K562 (cell line): ENCODE data around the gene GRHPR. TPM values are rescaled to one million over a fixed set of nuclear protein-coding genes. Genes with fewer than 3 reads are reported as not detected.

Source experiments
- AFF4 ChIP-seq: sonication (generic); formaldehyde crosslinking; IDR thresholded peaks from 2 replicates; pipeline ENCODE4 v1.8.0; 2023; ENCODE audit warnings: mild to moderate bottlenecking, missing genetic modification reagents
- BRD9 ChIP-seq: fragments of 450-650 bp; IDR thresholded peaks from 2 replicates; pipeline ENCODE4 v1.6.1; 2018; ENCODE audit warnings: low read depth; ENCODE audit not compliant: partially characterized antibody
- CGGBP1 ChIP-seq: fragments of 250-450 bp; sonication (Bioruptor Pico); IDR thresholded peaks from 2 replicates; pipeline ENCODE4 v1.9.0; 2021; ENCODE audit warnings: mild to moderate bottlenecking
- CTCFL ChIP-seq: IDR thresholded peaks from 2 replicates; pipeline ENCODE4 v1.6.1; 2011; ENCODE audit warnings: borderline replicate concordance, low read depth, mild to moderate bottlenecking, moderate library complexity, low read length; ENCODE audit not compliant: insufficient read depth, poor library complexity, severe bottlenecking
- CXXC5 ChIP-seq: fragments of 250-450 bp; sonication (Bioruptor Pico); IDR thresholded peaks from 2 replicates; pipeline ENCODE4 v1.8.0; 2022; ENCODE audit warnings: inconsistent platforms, mild to moderate bottlenecking, moderate library complexity
- EHMT2 ChIP-seq: fragments of 450-650 bp; IDR thresholded peaks from 2 replicates; pipeline ENCODE4 v1.6.1; 2018; ENCODE audit warnings: antibody characterized with exemption
- GABPA ChIP-seq: fragments of 200-800 bp; sonication (Bioruptor generic); conservative IDR thresholded peaks from 2 replicates; pipeline ENCODE4 v1.6.1; 2016; ENCODE audit warnings: low read depth, missing genetic modification characterization, missing compliant biosample characterization
- GTF2E2 ChIP-seq: fragments of 200-800 bp; sonication (Bioruptor generic); IDR thresholded peaks from 2 replicates; pipeline ENCODE4 v1.6.1; 2016; ENCODE audit warnings: missing genetic modification characterization, missing compliant biosample characterization
- HCFC1 ChIP-seq: IDR thresholded peaks from 2 replicates; pipeline ENCODE4 v1.6.1; 2012; ENCODE audit warnings: low read depth, low read length, improper control_type of control experiment
- RBBP5 ChIP-seq: fragments of 200-600 bp; sonication (generic); IDR thresholded peaks from 2 replicates; pipeline ENCODE4 v1.6.1; 2012; ENCODE audit warnings: borderline replicate concordance, mild to moderate bottlenecking, low read length, control low read depth, inconsistent platforms; ENCODE audit not compliant: insufficient read depth, poor library complexity, severe bottlenecking
- SIN3B ChIP-seq: fragments of 450-650 bp; IDR thresholded peaks from 2 replicates; pipeline ENCODE4 v1.6.1; 2017; ENCODE audit warnings: low read depth, mild to moderate bottlenecking, moderate library complexity
- ZBTB11 ChIP-seq, 3 experiments: fragments of 200-800 bp in 1 of 3; fragments of 250-450 bp in 1 of 3; fragments of 450-650 bp in 1 of 3; sonication (Bioruptor Pico) in 1 of 3; sonication (Bioruptor generic) in 1 of 3; formaldehyde crosslinking in 1 of 3; IDR thresholded peaks; 2 replicates each; pipeline versions ENCODE4 v1.6.1 to v1.8.0; 2016 to 2022; ENCODE audit warnings: mild to moderate bottlenecking in 2 of 3, missing genetic modification characterization in 2 of 3, missing compliant biosample characterization in 1 of 3, moderate library complexity in 1 of 3
- ZNF140 ChIP-seq: fragments of 250-450 bp; sonication (Bioruptor Pico); IDR thresholded peaks from 2 replicates; pipeline ENCODE4 v1.8.0; 2021; ENCODE audit warnings: moderate library complexity, mild to moderate bottlenecking, inconsistent platforms
- ZNF263 ChIP-seq: sonication (generic); formaldehyde crosslinking; IDR thresholded peaks from 2 replicates; pipeline ENCODE4 v1.8.0; 2022; ENCODE audit warnings: mild to moderate bottlenecking, missing genetic modification reagents, borderline replicate concordance
- ZNF324 ChIP-seq: fragments of 250-450 bp; sonication (Bioruptor Pico); IDR thresholded peaks from 2 replicates; pipeline ENCODE4 v1.4.0; 2020; ENCODE audit warnings: mild to moderate bottlenecking
- ZNF347 ChIP-seq: fragments of 450-650 bp; formaldehyde crosslinking; IDR thresholded peaks from 2 replicates; pipeline ENCODE4 v1.4.0; 2020; ENCODE audit warnings: low read depth, mild to moderate bottlenecking, moderate library complexity
- polyA plus RNA-seq, 8 experiments: library from polyadenylated mRNA; depleted of rRNA in 4 of 8; stranded (reverse) in 5 of 8; unstranded in 3 of 8; fragments of >200 nt; fragmentation: Nextera tagmentation in 2 of 8; fragmentation: Illumina TruSeq in 1 of 8; extraction: Ambion mirVana in 2 of 8; extraction: Trizol in 1 of 8; gene quantifications; 2 replicates each; pipeline versions ENCODE4 v1.2.1 to v1.2.3, GENCODE V29; 2011 to 2014; ENCODE audit warnings: inconsistent platforms in 1 of 8, missing spikeins in 1 of 8
- total RNA-seq, 7 experiments: library from RNA; depleted of rRNA in 6 of 7; stranded (reverse); fragments of >200 nt in 6 of 7; fragmentation: Illumina TruSeq in 2 of 7; extraction: Trizol in 2 of 7; gene quantifications; 2 replicates each; pipeline versions ENCODE4 v1.2.1 to v1.2.3, GENCODE V29; 2011 to 2021; ENCODE audit warnings: low replicate concordance in 1 of 7

The GRHPR gene
- total and polyA plus RNA-seq, 9 of the 15 experiments (the other 6 are each of a cell fraction or from before 2014, with no cell fraction given), result 38.9 to 144 (median 120) TPM

GRCh38 chr9:37422289-37423104, at the start of gene GRHPR (continued):
- TF ChIP-seq AFF4 (CRISPR knock-in tag) (peak; percentile 93), EHMT2 (no peak), GABPA (tag) (peak; percentile 57), CGGBP1 (CRISPR knock-in tag) (no peak), GTF2E2 (tag) (peak; percentile 77), ZNF347 (CRISPR knock-in tag) (peak; percentile 12; the same call in 1 of the 2 replicates), CTCFL (no peak), ZNF263 (CRISPR knock-in tag) (no peak), ZBTB11 (CRISPR knock-in tag; IDR thresholded peaks at IDR 0.05) (peak in 1 of 3 experiments; percentile 66; a peak in 1 of 6 replicates), ZNF140 (no peak), RBBP5 (peak; percentile 71), ZNF324 (CRISPR knock-in tag) (0 out of 2 replicates have a peak, but pooled peaks have one; percentile 6), CXXC5 (CRISPR knock-in tag) (peak; percentile 97), HCFC1 (0 out of 2 replicates have a peak, but pooled peaks have one; percentile 5), SIN3B (peak; percentile 54; the same call in 1 of the 2 replicates), BRD9 (peak; percentile 23)
